Osteocyte (in vitro differentiated cells): Measurements from ENCODE around the gene LYRM1. TPM values are rescaled to one million over a fixed set of nuclear protein-coding genes. Genes with fewer than 3 reads are reported as not detected.
"Not testable (repeated sequence)": the region's sequence is repeated elsewhere in the genome, so short reads cannot be mapped to it uniquely, and the experiment has no call there.

ENCODE experiments used
- DNase-seq: peaks from one replicate; pipeline ENCODE4 v3.0.0; 2021; ENCODE audit warnings: mixed read lengths; ENCODE audit not compliant: unreplicated experiment; ENCODE audit errors: extremely low spot score
- H3K27ac Mint-ChIP-seq: one replicate; pipeline ENCODE4 v1.8.0; 2021; ENCODE audit warnings: mild to moderate bottlenecking, mixed read lengths; ENCODE audit not compliant: unreplicated experiment
- H3K27me3 Mint-ChIP-seq: one replicate; pipeline ENCODE4 v1.8.0; 2021; ENCODE audit warnings: mixed read lengths; ENCODE audit not compliant: unreplicated experiment
- H3K36me3 Mint-ChIP-seq: one replicate; pipeline ENCODE4 v1.8.0; 2021; ENCODE audit warnings: mixed read lengths; ENCODE audit not compliant: unreplicated experiment
- H3K4me1 Mint-ChIP-seq: one replicate; pipeline ENCODE4 v1.8.0; 2021; ENCODE audit warnings: mixed read lengths; ENCODE audit not compliant: unreplicated experiment
- H3K4me3 Mint-ChIP-seq: one replicate; pipeline ENCODE4 v1.8.0; 2021; ENCODE audit warnings: mild to moderate bottlenecking, moderate library complexity, mixed read lengths; ENCODE audit not compliant: unreplicated experiment
- H3K9me3 Mint-ChIP-seq: one replicate; pipeline ENCODE4 v1.8.0; 2021; ENCODE audit warnings: mixed read lengths; ENCODE audit not compliant: unreplicated experiment
- CTCF ChIP-seq: fragments of 200-600 bp; sonication (generic); IDR thresholded peaks from 2 replicates; pipeline ENCODE4 v1.5.0; 2021; ENCODE audit warnings: antibody characterized with exemption, mild to moderate bottlenecking, moderate library complexity
- total RNA-seq: library from RNA; stranded (reverse); gene quantifications from 2 replicates; pipeline ENCODE4 v1.2.1, GENCODE V29; 2021

The LYRM1 gene
- total RNA-seq, 1 donor from 2014 or later, result 14.9 TPM

DNA sequence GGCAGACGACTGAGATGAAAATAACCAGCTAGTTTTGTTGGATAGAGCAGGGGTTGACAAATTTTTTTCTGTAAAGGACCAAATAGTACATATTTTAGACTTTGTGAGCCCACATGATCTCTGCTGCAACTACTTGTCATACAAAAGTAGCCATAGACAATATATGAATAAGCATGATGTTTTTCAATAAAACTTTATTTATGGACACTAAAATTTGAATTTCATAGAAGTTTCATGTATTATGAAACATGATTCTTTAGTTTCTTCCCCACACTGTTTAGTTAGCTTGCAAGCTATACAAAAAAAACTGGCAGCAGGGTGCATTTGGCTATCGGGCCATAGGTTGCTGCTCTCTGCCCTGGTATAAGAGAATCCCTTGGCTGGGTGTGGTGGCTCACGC, 56.6 kb downstream of the LYRM1 start:
- TF ChIP-seq CTCF, result no peak
- Mint-ChIP-seq H3K4me1 (no peaks in the 10 kb centered on the region), H3K9me3 (no peaks in the 10 kb centered on the region), H3K27ac (no peak overlapping the region), H3K36me3 (no peaks in the 10 kb centered on the region), H3K4me3 (no peak overlapping the region), H3K27me3 (peaks cover 3% of the 10 kb centered on the region)
- no peak for DNase-seq

- no peak for DNase-seq
- Mint-ChIP-seq H3K4me3 (no peak overlapping the region), H3K27ac (no peak overlapping the region), H3K9me3 (no peaks in the 10 kb centered on the region), H3K27me3 (no peaks in the 10 kb centered on the region), H3K36me3 (no peaks in the 10 kb centered on the region), H3K4me1 (no peaks in the 10 kb centered on the region)
- TF ChIP-seq CTCF, result no peak
These were observed 60.3 kb downstream of the LYRM1 start for GRCh38 chr16:20960899-20961298.

DNA sequence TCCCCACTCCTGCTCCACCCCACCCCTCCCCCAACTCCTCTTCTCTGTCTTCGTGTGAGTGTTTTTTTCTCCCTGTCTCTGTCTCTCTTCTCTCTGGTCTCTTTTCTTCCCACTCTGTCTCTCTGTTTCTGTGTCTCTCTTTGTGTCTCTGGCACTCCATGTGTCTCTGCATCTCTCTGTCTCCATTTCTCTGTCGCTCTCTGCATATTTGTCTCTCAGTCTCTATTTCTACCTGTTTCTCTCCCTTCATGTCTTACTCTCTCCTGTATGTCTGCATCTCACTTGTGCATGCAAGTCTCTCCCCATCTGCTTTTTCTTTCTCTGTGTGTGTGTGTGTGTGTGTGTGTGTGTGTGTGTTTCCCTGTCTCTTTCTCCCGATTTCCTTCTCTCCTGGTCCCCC, 68.2 kb downstream of the LYRM1 start:
- Mint-ChIP-seq H3K27me3 (peaks cover 8% of the 10 kb centered on the region), H3K4me3 (no peak overlapping the region), H3K27ac (no peak overlapping the region), H3K36me3 (no peaks in the 10 kb centered on the region), H3K9me3 (no peaks in the 10 kb centered on the region), H3K4me1 (no peaks in the 10 kb centered on the region)
- no peak for DNase-seq
- TF ChIP-seq CTCF, result no peak

GRCh38 chr16:20969386-20969785, 68.8 kb downstream of the LYRM1 start:
- H3K4me3 Mint-ChIP-seq, result no peak overlapping the region
- H3K36me3 Mint-ChIP-seq, result no peaks in the 10 kb centered on the region
- peaks cover 8% of the 10 kb centered on the region for H3K27me3 Mint-ChIP-seq
- no peak for TF ChIP-seq CTCF
- DNase-seq, result no peak
- H3K27ac Mint-ChIP-seq, result no peak overlapping the region
- H3K4me1 Mint-ChIP-seq, result no peaks in the 10 kb centered on the region
- no peaks in the 10 kb centered on the region for H3K9me3 Mint-ChIP-seq

GRCh38 chr16:20971401-20971800, 70.8 kb downstream of the LYRM1 start:
- no peak for TF ChIP-seq CTCF
- Mint-ChIP-seq H3K9me3 (no peaks in the 10 kb centered on the region), H3K4me1 (no peaks in the 10 kb centered on the region), H3K36me3 (no peaks in the 10 kb centered on the region), H3K27me3 (peaks cover 11% of the 10 kb centered on the region), H3K4me3 (no peak overlapping the region), H3K27ac (no peak overlapping the region)
- DNase-seq, result no peak

- not testable (repeated sequence) for H3K9me3 Mint-ChIP-seq, DNase-seq, H3K36me3 Mint-ChIP-seq, H3K4me3 Mint-ChIP-seq, H3K27ac Mint-ChIP-seq, H3K27me3 Mint-ChIP-seq, H3K4me1 Mint-ChIP-seq
These were observed 72.6 kb downstream of the LYRM1 start for GRCh38 chr16:20973201-20973600.
